GM12878 (cell line): ENCODE results near the gene NMNAT1. TPM values are rescaled to one million over a fixed set of nuclear protein-coding genes. Genes with fewer than 3 reads are reported as not detected.
A peak's percentile ranks its signal among the peaks of the same experiment; 100 is the strongest.

Experiments used
- ATAC-seq: fragments of 200-7000 bp; cut with Tn5 transposase; 3 replicates; pipeline ENCODE4 v1.9.1; 2020; ENCODE audit warnings: mild to moderate bottlenecking, moderate library complexity
- BruUV-seq: library from RNA; stranded (reverse); fragments of 400-500 nt; replicated peaks from 2 replicates; lab custom pipeline; 2021; lab: Mats Ljungman, UMichigan
- CTCF ChIA-PET: fragments of 300-600 bp; sonication (Branson Sonifier 250); formaldehyde crosslinking; extraction: SDS; loops from one replicate; lab custom pipeline; 2021; ENCODE audit warnings: inconsistent platforms; lab: Yijun Ruan, JAX
- POLR2A ChIA-PET: fragments of 350-600 bp; formaldehyde crosslinking; extraction: SDS; loops from one replicate; lab custom pipeline; 2021; ENCODE audit warnings: inconsistent platforms; lab: Charles Lee
- RAD21 ChIA-PET: fragments of 300-600 bp; sonication (Branson Sonifier 250); formaldehyde crosslinking; loops from one replicate; lab custom pipeline; 2023; ENCODE audit warnings: antibody characterized with exemption; ENCODE audit not compliant: unreplicated experiment; lab: Charles Lee
- SMC1A ChIA-PET: fragments of 300-600 bp; sonication (Branson Sonifier 250); formaldehyde crosslinking; loops from one replicate; lab custom pipeline; 2023; ENCODE audit not compliant: unreplicated experiment, uncharacterized antibody; lab: Charles Lee
- DNase-seq: peaks from one replicate; pipeline ENCODE4 v3.0.0-alpha.2; 2011; ENCODE audit warnings: low read depth, low spot score
- FAIRE-seq: peaks from 3 replicates; lab custom pipeline; 2011; peaks lifted over from hg19 to GRCh38; lab: Jason Lieb, UNC
- H2AFZ ChIP-seq: 2 replicates; pipeline ENCODE4 v1.6.0; 2011; ENCODE audit warnings: low read depth, low read length, control low read depth; ENCODE audit not compliant: control insufficient read depth
- H3K27ac ChIP-seq: 2 replicates; pipeline ENCODE4 v1.5.1; 2011; ENCODE audit warnings: control low read depth; ENCODE audit not compliant: control insufficient read depth, insufficient read depth
- H3K27me3 ChIP-seq, 2 experiments: replicated peaks in 1 of 2; 2 replicates each; pipeline versions ENCODE4 v1.6.0 to v1.6.1; 2011; ENCODE audit warnings: low read length in 1 of 2; ENCODE audit not compliant: control insufficient read depth in 2 of 2, insufficient read depth in 2 of 2
- H3K36me3 ChIP-seq, 2 experiments: 2 replicates each; pipeline ENCODE4 v1.5.1; 2011; ENCODE audit warnings: low read length in 1 of 2; ENCODE audit not compliant: control insufficient read depth in 2 of 2, insufficient read depth in 2 of 2
- H3K4me1 ChIP-seq: 2 replicates; pipeline ENCODE4 v1.6.1; 2011; ENCODE audit warnings: mild to moderate bottlenecking, low read length, moderate library complexity, mixed read lengths; ENCODE audit not compliant: control insufficient read depth, insufficient read depth
- H3K4me2 ChIP-seq: 2 replicates; pipeline ENCODE4 v1.6.0; 2011; ENCODE audit warnings: control low read depth; ENCODE audit not compliant: control insufficient read depth, insufficient read depth
- H3K4me3 ChIP-seq: fragments of 200-600 bp; sonication (generic); 2 replicates; pipeline ENCODE4 v1.5.1; 2016
- H3K79me2 ChIP-seq: 2 replicates; pipeline ENCODE4 v1.6.0; 2011; ENCODE audit warnings: low read length; ENCODE audit not compliant: control insufficient read depth, insufficient read depth
- H3K9ac ChIP-seq: 2 replicates; pipeline ENCODE4 v1.8.0; 2011; ENCODE audit warnings: low read length, control low read depth, mixed read lengths; ENCODE audit not compliant: control insufficient read depth, insufficient read depth
- H3K9me3 ChIP-seq: replicated peaks from 3 replicates; pipeline ENCODE4 v1.5.1; 2011; ENCODE audit warnings: mild to moderate bottlenecking, low read length; ENCODE audit not compliant: control insufficient read depth, insufficient read depth
- H4K20me1 ChIP-seq: 2 replicates; pipeline ENCODE4 v1.6.0; 2011; ENCODE audit not compliant: control insufficient read depth, insufficient read depth
- CBFB ChIP-seq: IDR thresholded peaks from 2 replicates; pipeline ENCODE4 v1.6.1; 2016; ENCODE audit warnings: antibody characterized with exemption, low read depth
- CTCF ChIP-seq, 3 experiments: IDR thresholded peaks in 2 of 3; conservative IDR thresholded peaks in 1 of 3; 2 replicates each; pipeline ENCODE4 v1.5.1; 2011; ENCODE audit warnings: low read depth in 3 of 3, low read length in 3 of 3, mild to moderate bottlenecking in 3 of 3, control low read depth in 2 of 3, moderate library complexity in 2 of 3, inconsistent platforms in 1 of 3, mixed read lengths in 1 of 3; ENCODE audit not compliant: control insufficient read depth in 2 of 3, insufficient read depth in 1 of 3; ENCODE audit errors: extremely low read depth in 1 of 3
- LARP7 ChIP-seq: fragments of 450-650 bp; IDR thresholded peaks from 2 replicates; pipeline ENCODE4 v1.6.1; 2017; ENCODE audit warnings: mild to moderate bottlenecking
- RUNX3 ChIP-seq: IDR thresholded peaks from 2 replicates; pipeline ENCODE4 v1.6.1; 2012; ENCODE audit warnings: low read length, inconsistent platforms
- SMARCA5 ChIP-seq: fragments of 450-650 bp; IDR thresholded peaks from 2 replicates; pipeline ENCODE4 v1.6.1; 2017; ENCODE audit warnings: mild to moderate bottlenecking
- ZNF207 ChIP-seq: fragments of 450-650 bp; IDR thresholded peaks from 2 replicates; pipeline ENCODE4 v1.6.1; 2014; ENCODE audit warnings: antibody characterized with exemption, mild to moderate bottlenecking, borderline replicate concordance
- WGBS: methylation state at CpG from one replicate; pipeline ENCODE4 v1.1.6; 2016; ENCODE audit warnings: low lambda C conversion rate; ENCODE audit not compliant: insufficient replicate concordance, insufficient coverage; ENCODE audit errors: missing lambda C conversion rate; 5-methylcytosine and 5-hydroxymethylcytosine counted together
- in situ Hi-C: fragments of 300-500 bp; cut with MboI; formaldehyde crosslinking; loops from 9 replicates; pipeline ENCODE4 v1.14.3; 2018; ENCODE audit warnings: mixed read lengths
- intact Hi-C: fragments of 100-400 bp; cut with micrococcal nuclease; formaldehyde crosslinking; loops from one replicate; pipeline ENCODE4 v1.14.2; 2022; ENCODE audit not compliant: unreplicated experiment
- polyA plus RNA-seq, 11 experiments: library from polyadenylated mRNA; depleted of rRNA in 4 of 11; unstranded in 6 of 11; stranded (reverse) in 5 of 11; fragments of >200 nt; fragmentation: Nextera tagmentation in 4 of 11; fragmentation: Illumina TruSeq in 1 of 11; extraction: Ambion mirVana in 4 of 11; extraction: Trizol in 1 of 11; gene quantifications; 1 replicate in 1 of 11; 2 replicates in 10 of 11; pipeline versions ENCODE4 v1.2.1 to v1.2.3, GENCODE V29; 2011 to 2016; ENCODE audit warnings: inconsistent platforms in 2 of 11, missing spikeins in 2 of 11, low read depth in 1 of 11
- total RNA-seq, 4 experiments: library from RNA; depleted of rRNA in 3 of 4; stranded (reverse); fragments of >200 nt in 3 of 4; fragmentation: Illumina TruSeq in 1 of 4; extraction: Trizol in 1 of 4; gene quantifications; 2 replicates each; pipeline versions ENCODE4 v1.2.1 to v1.2.3, GENCODE V29; 2013 to 2021

Gene NMNAT1
- total and polyA plus RNA-seq, 10 of the 15 experiments (the other 5 are each of a cell fraction or from before 2014, with no cell fraction given) = 7.2 to 16.7 (median 11.7) TPM

- CTCF ChIA-PET = interaction anchor here (0.7 to 1.1 kb wide), 3 partner anchors 12 to 118 kb away, joined by 3 to 4 read pairs (median 3); no protein-coding TSS in a partner anchor
- BruUV-seq = no TSS peak
- TF ChIP-seq CBFB = no peak
- no peak for TF ChIP-seq ZNF207
- TF ChIP-seq SMARCA5 = no peak
- TF ChIP-seq CTCF (IDR thresholded peaks at IDR 0.05 in 2 of 3, conservative IDR thresholded peaks at IDR 0.05 in 1 of 3; ENCODE audit: control insufficient read depth in 2 of 3, extremely low read depth in 1 of 3, insufficient read depth in 1 of 3, low read depth in 3 of 3, low read length in 3 of 3) = no peak
- TF ChIP-seq LARP7 = no peak
- TF ChIP-seq RUNX3 = peak; percentile 59
- TF ChIP-seq, all 136 proteins: peak for 1
- no peak overlapping the region for H3K27ac ChIP-seq
- in situ Hi-C loops (no loop called here), intact Hi-C loops (no loop called here)
- ATAC-seq = no peak
- no peak overlapping the region for H3K9ac ChIP-seq
- no peaks in the 10 kb centered on the region for H3K27me3 ChIP-seq
- H3K4me3 ChIP-seq = no peak overlapping the region
- H3K4me2 ChIP-seq = no peak overlapping the region
- H3K36me3 ChIP-seq = no peaks in the 10 kb centered on the region
- FAIRE-seq = no peak
- RAD21 ChIA-PET = no interaction called here
- H3K4me1 ChIP-seq = peaks cover 33% of the 10 kb centered on the region
- H4K20me1 ChIP-seq = no peaks in the 10 kb centered on the region
- H3K9me3 ChIP-seq = no peaks in the 10 kb centered on the region
- SMC1A ChIA-PET = interaction anchor here (1.6 to 1.8 kb wide), 2 partner anchors 9 to 11 kb away, joined by 4 to 6 read pairs; no protein-coding TSS in a partner anchor
- POLR2A ChIA-PET = no interaction called here
- 41% methylated on average over 4 of the region's 4 CpGs for WGBS
- no peak overlapping the region for H2AFZ ChIP-seq
- no peak for DNase-seq
- peaks cover 5% of the 10 kb centered on the region for H3K79me2 ChIP-seq
Measured at GRCh38 chr1:9905010-9905409, 38.3 kb upstream of the NMNAT1 start.
